ENCODE data around the gene FARS2.

FARS2 gene

GRCh38 chr6:5506149-5506548 is 244.8 kb downstream of the FARS2 start:
- no peak for DNase-seq

- no peak for DNase-seq
These were observed 245.3 kb downstream of the FARS2 start for GRCh38 chr6:5506597-5506996.

GRCh38 chr6:5507131-5507681 is 245.9 kb downstream of the FARS2 start:
- DNase-seq = no peak

- no peak for DNase-seq
These were observed 247.8 kb downstream of the FARS2 start for GRCh38 chr6:5509106-5509505.

- DNase-seq = no peak
These were observed 249.2 kb downstream of the FARS2 start for GRCh38 chr6:5510331-5511133.

GRCh38 chr6:5511954-5512353 is 250.6 kb downstream of the FARS2 start:
- no peak for DNase-seq

- no peak for DNase-seq
These were observed 251.1 kb downstream of the FARS2 start for GRCh38 chr6:5512422-5512821.

- no peak for DNase-seq
These were observed 252.1 kb downstream of the FARS2 start for GRCh38 chr6:5513408-5513807.

GRCh38 chr6:5514353-5514752 is 253.0 kb downstream of the FARS2 start:
- DNase-seq = no peak

GRCh38 chr6:5515200-5515599 is 253.9 kb downstream of the FARS2 start:
- no peak for DNase-seq

GRCh38 chr6:5516036-5516435 is 254.7 kb downstream of the FARS2 start:
- DNase-seq = no peak

- DNase-seq = no peak
These were observed 256.5 kb downstream of the FARS2 start for GRCh38 chr6:5517796-5518195.

- DNase-seq = no peak
These were observed 257.7 kb downstream of the FARS2 start for GRCh38 chr6:5518936-5519491.

GRCh38 chr6:5520796-5521195 is 259.5 kb downstream of the FARS2 start:
- no peak for DNase-seq

GRCh38 chr6:5521322-5521721 is 260.0 kb downstream of the FARS2 start:
- no peak for DNase-seq

- no peak for DNase-seq
These were observed 260.8 kb downstream of the FARS2 start for GRCh38 chr6:5522147-5522546.

GRCh38 chr6:5524110-5524509 is 262.8 kb downstream of the FARS2 start:
- no peak for DNase-seq

GRCh38 chr6:5525209-5525608 is 263.9 kb downstream of the FARS2 start:
- DNase-seq = no peak

- no peak for DNase-seq
These were observed 267.7 kb downstream of the FARS2 start for GRCh38 chr6:5529015-5529414.

- no peak for DNase-seq
These were observed 268.4 kb downstream of the FARS2 start for GRCh38 chr6:5529733-5530132.

GRCh38 chr6:5531161-5531560 is 269.8 kb downstream of the FARS2 start:
- DNase-seq = no peak

- DNase-seq = no peak
These were observed 270.6 kb downstream of the FARS2 start for GRCh38 chr6:5531853-5532375.

- no peak for DNase-seq
These were observed 271.6 kb downstream of the FARS2 start for GRCh38 chr6:5532941-5533340.
